Epidermal melanocyte (primary cell): Measurements from ENCODE around the gene SH2D3A.
"Not testable (repeated sequence)": the region's sequence is repeated elsewhere in the genome, so short reads cannot be mapped to it uniquely, and the experiment has no call there.

ENCODE experiments used
- DNase-seq: peaks from one replicate; pipeline ENCODE4 v3.0.0; 2011; ENCODE audit warnings: low spot score; ENCODE audit not compliant: insufficient read length

SH2D3A gene

GRCh38 chr19:6767357-6768235, at the start of gene SH2D3A:
TSS of gene SH2D3A (minus strand) at chr19:6767435. CDS start at chr19:6763748, 3,687 bp downstream.
- no peak for DNase-seq

GRCh38 chr19:6813659-6814058, 46.4 kb upstream of the SH2D3A start:
- DNase-seq: no peak

- DNase-seq: no peak
Measured at GRCh38 chr19:6812612-6813011, 45.4 kb upstream of the SH2D3A start.

DNA sequence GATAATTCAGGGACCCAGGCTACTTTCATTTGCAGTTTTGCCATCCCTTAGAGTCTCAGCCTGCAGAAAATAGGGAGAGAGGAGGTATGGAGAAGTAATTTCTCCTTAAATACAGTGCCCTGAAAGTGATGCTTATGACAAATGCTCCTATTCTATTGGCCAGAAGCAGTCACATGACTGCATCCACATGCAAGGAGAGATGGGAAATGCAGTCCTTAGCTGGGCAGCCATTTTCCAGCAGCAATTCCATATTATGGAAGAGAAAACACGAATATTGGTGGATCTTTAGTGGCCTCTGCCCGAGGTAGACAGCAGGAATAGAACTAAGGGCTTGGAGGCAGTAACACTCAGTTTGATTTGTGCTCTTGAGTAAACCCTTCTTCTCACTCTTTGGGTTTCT, 44.7 kb upstream of the SH2D3A start:
- no peak for DNase-seq

DNA sequence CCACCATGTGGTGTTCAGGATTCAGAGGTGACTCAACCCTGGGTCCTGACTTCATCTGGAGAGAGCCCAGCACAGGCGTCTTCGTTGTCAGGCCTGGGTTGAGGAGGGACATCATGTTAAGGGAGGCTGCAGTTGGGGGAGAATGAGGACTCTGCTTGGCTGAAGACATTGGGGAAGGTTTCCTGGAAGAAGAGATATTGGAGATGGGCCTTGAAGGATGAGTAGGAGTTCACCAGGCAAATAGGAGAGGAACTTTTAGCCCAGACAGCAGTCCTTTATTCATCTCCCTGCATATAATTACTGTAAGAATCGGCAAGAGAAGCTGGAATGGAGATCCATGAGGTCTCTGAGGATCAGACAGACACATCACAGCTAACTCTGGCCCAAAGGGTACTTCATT, 44.1 kb upstream of the SH2D3A start:
- DNase-seq: no peak

GRCh38 chr19:6809262-6809661, 42.0 kb upstream of the SH2D3A start:
- DNase-seq: no peak

DNA sequence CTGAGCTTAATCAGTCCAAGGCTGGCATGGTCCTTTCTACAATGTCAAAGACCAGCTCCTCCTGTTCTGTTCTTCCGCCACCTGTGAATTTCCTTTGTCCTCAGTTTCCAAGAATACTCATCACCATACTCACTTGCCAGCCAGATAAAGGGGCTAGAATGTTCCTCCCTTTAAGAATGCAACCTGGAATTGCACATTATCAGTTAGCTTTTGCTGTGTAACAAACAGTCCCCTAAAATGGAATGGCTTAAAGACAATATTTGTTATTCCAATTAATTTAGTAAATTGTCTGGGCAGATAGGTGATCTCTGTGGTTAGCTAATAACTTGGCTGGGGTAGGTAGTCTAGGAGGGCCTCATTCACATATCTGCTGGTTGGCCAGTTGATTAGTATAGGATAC, 41.3 kb upstream of the SH2D3A start:
- no peak for DNase-seq

DNA sequence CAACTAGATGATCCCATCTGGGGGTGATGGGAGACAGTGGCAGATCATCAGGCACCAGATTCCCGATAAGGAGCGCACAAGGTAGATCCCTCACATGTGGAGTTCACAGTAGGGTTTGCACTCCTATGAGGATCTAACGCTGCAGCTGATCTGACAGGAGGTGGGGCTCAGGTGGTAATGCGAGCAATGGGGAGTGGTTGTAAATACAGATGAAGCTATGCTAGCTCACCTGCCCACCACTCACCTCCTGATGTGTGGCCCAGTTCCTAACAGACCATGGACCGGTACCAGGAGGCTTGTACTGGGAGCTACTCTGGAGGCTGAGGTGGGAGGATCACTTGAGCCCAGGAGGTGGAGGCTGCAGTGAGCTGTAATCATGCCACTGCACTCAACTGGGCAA, 40.1 kb upstream of the SH2D3A start:
- no peak for DNase-seq

GRCh38 chr19:6806488-6806887, 39.3 kb upstream of the SH2D3A start:
- DNase-seq: no peak

DNA sequence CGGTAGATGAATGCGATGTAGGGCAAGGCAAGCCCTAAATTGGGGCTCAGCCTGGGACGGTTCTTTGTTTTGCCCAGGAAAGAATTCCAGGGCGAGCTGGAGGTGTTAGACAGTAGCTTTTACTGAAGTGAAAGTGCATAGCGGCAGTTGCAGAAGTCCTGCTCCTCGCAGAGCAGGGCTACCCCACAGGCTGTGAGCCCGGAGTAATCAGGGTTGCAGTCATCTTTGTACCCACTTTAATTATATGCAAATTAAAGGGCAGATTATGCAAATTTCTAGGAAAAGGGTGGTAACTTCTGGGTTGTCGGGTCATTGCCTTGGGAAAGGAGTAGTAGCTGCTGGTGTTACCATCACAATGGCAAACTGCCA, 35.8 kb upstream of the SH2D3A start:
- DNase-seq: no peak

- DNase-seq: no peak
Measured at GRCh38 chr19:6802336-6803035, 35.3 kb upstream of the SH2D3A start.

DNA sequence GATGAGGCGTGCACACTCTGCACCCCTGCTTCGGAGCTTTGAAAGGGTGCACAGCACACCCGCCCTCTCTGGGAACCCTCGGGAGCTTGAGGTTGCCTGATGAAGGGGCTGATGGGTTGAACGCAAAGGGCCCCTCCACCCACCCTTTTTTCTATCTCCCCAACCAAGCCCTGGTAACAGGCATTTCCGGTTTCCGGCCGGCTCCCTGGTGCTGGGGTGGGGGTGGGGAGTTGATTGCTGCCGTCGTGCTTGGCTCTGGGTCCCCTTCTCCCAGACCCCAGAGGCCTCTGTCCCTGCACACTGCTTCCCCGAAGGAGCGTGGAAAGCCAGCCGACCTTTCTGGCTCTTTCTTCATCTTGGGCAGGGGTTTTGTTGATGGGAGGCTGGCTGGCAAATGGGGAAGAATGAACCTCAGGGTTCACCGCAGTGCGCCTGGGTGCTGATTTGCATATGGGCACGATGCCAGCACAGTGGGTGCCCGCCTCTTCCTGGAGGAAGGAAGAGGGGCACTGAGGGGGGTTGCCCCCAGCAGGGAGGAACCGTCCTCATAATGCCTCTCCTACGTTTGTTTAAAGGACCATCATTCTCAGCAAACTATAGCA, 34.4 kb upstream of the SH2D3A start:
- no peak for DNase-seq

DNA sequence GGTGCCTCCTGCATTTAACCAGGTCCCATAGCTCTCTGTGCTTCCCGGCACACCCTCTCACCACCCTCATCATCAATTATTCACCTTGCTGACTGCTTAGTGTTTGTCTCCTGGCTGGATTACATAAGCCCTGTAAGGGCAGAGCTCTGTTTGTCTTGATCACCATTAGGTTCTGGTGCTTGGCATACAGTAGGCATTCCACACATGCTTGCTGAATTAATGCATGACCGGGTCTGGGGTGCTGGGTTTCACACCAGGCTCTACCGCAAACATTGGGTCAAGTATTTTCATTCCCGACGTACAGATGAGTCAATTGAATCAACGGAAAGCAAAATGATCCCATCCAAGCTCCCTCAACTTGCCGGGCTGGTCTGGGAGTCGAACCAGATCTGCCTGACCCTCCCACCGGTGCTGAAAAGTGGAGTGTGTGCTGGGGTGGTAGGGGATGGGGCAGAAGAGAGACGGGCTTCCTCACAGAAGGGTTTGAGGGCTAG, 33.8 kb upstream of the SH2D3A start:
- no peak for DNase-seq

DNA sequence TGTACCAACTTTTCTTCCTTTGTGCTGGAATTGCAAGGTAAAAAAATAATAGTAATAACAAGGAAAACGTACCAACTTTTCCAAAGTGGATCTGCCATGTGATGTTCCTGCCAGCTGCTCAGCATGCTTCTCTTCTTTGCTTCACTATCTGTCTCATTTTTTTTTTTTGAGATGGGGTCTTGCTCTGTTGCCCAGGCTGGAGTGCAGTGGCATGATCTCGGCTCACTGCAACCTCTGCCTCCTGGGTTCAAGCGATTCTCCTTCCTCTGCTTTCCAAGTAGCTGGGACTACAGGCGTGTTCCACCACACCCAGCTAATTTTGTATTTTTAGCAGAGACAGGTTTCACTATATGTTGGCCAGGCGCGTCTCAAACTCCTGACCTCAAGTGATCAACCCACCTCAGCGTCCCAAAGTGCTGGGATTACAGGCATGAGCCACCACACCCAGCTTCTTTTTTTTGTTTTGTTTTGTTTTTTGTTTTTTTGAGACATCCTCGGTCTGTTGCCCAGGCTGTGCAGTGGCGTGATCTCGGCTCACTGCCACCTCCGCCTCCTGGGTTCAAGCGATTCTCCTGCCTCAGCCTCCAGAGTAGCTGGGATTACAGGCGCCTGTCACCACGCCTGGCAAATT, 33.0 kb upstream of the SH2D3A start:
- not testable (repeated sequence) for DNase-seq

- no peak for DNase-seq
Measured at GRCh38 chr19:6797646-6798045, 30.4 kb upstream of the SH2D3A start.

GRCh38 chr19:6796278-6796677, 29.0 kb upstream of the SH2D3A start:
- DNase-seq: no peak

DNA sequence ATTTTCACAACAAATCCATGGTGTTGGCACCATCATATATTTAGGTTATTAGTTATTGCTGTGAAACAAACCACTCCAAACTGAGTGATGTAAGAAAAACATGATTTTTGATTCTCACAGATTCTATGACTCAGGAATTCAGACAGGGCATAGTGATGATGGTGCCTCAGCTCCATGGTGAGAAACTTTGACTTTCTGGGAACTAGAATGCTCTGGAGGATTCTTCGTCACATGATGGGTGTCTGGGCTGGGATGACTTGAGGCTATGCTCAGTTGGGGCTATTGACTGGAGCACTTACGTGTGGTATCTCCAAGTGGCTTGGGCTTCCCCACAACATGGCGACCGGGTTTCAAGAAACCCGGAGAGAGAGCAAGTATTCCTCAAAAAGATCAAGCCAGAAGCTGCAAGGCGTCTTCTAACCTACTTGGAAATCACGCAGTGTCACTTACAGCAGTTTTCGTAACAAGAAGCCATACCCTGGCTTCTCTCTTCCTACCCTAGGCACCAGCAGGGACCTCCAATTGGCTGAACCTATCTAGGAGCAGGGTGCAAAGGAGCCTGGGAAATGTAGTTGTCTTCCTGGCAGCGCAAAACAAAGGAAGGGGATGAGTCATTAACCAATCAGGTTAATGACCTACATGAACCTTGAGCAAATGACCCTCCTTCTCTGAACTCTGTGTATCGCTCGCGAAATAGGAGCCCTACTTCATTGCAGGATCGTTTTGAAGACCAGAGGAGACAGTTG, 27.6 kb upstream of the SH2D3A start:
- no peak for DNase-seq

DNA sequence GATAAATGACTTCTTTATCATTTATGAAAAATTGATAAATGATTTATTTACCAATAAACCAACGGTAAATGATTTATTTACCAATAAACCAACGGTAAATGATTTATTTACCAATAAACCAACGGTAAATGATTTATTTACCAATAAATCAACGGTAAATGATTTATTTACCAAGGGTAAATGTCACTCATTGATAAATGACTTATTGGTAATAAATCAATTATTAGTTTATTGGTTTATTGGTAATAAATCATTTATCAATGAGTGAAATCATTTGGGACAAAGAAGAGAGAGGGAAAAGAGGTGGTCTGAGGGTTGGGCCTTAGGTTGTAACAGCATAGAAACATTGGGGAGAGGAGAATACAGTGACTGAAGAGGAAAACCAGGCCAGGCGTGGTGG, 26.7 kb upstream of the SH2D3A start:
- no peak for DNase-seq

DNA sequence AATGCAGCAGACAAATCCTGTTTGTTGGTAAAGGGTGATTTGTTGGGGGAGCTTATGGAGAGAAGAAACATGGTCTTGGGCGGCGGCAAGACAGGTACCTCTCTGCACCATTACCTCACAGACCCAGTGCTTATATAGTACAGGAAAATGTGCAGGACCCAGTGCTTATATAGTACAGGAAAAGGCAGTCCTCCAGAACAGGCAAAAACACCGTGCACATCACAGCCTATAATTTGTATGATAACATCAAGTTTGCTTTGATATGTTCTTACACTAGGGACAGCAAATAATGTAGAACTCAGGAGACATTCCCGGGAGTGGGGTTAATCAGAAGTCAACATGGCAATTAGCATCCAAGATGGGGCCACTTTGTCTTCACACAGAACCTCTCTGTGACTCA, 26.2 kb upstream of the SH2D3A start:
- no peak for DNase-seq

- no peak for DNase-seq
Measured at GRCh38 chr19:6791237-6791636, 24.0 kb upstream of the SH2D3A start.
